GM18508 (cell line): Measurements from ENCODE around the gene ADCY10.

ENCODE experiments used
- ATAC-seq: cut with Tn5 transposase; IDR thresholded peaks from one replicate; pipeline ENCODE4 v1.9.1; 2021; ENCODE audit warnings: moderate number of reproducible peaks; ENCODE audit not compliant: insufficient read depth, unreplicated experiment

Gene ADCY10

GRCh38 chr1:167761400-167761799 is 152.5 kb downstream of the ADCY10 start:
- no peak for ATAC-seq
